Glutamatergic neuron (in vitro differentiated cells): ENCODE results near the gene SRSF10. TPM values are rescaled to one million over a fixed set of nuclear protein-coding genes. Genes with fewer than 3 reads are reported as not detected.

Experiments
- DNase-seq: peaks from one replicate; pipeline ENCODE4 v3.0.0; 2022
- H3K27ac Mint-ChIP-seq: one replicate; pipeline ENCODE4 v1.8.0; 2020; ENCODE audit warnings: mild to moderate bottlenecking, mixed read lengths, inconsistent platforms; ENCODE audit not compliant: unreplicated experiment
- H3K27me3 Mint-ChIP-seq: one replicate; pipeline ENCODE4 v1.8.0; 2020; ENCODE audit warnings: mild to moderate bottlenecking, moderate library complexity, mixed read lengths, inconsistent platforms; ENCODE audit not compliant: unreplicated experiment
- H3K36me3 Mint-ChIP-seq: one replicate; pipeline ENCODE4 v1.8.0; 2020; ENCODE audit warnings: mild to moderate bottlenecking, mixed read lengths, inconsistent platforms; ENCODE audit not compliant: unreplicated experiment
- H3K4me1 Mint-ChIP-seq: one replicate; pipeline ENCODE4 v1.8.0; 2020; ENCODE audit warnings: mild to moderate bottlenecking, low read depth, mixed read lengths, inconsistent platforms; ENCODE audit not compliant: unreplicated experiment
- H3K4me3 Mint-ChIP-seq: one replicate; pipeline ENCODE4 v1.8.0; 2020; ENCODE audit warnings: mild to moderate bottlenecking, mixed read lengths, inconsistent platforms; ENCODE audit not compliant: unreplicated experiment
- H3K9me3 Mint-ChIP-seq: one replicate; pipeline ENCODE4 v1.8.0; 2020; ENCODE audit warnings: mild to moderate bottlenecking, moderate library complexity, mixed read lengths, inconsistent platforms; ENCODE audit not compliant: unreplicated experiment
- CTCF ChIP-seq: fragments of 200-600 bp; sonication (generic); IDR thresholded peaks from one replicate; pipeline ENCODE4 v1.5.0; 2021; ENCODE audit not compliant: partially characterized antibody, unreplicated experiment
- total RNA-seq: library from RNA; stranded (reverse); fragmentation: NEBNext Ultra II Directional; extraction: Animal tissue kit (Norgen Biotek cat#: 25700); gene quantifications from one replicate; pipeline ENCODE4 v1.2.1, GENCODE V29; 2021; ENCODE audit not compliant: unreplicated experiment

SRSF10 gene
- total RNA-seq, 1 donor from 2014 or later: 158 TPM

DNA sequence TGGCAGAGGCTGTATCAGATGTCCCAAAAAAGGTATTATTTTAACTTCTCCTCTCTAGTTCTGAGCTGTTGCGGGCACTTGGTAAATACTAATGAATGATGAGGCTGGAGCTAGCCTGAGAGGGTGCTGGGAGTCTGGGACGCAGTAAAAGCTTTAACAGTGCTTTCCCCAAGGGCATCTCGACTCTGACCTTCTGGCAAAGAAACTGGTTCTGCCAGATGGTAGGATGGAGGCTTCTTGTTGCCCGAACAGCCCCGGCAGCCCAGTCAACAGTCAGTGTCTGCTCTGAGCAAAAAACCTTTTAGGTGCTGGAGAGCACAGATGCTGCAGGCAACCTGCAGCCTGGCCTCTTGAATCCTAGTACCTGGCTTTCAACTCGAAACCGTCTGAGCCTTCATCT, 23.0 kb downstream of the SRSF10 start:
- peak overlapping the region; percentile 100 for H3K27ac Mint-ChIP-seq
- peak overlapping the region; percentile 89 for H3K4me3 Mint-ChIP-seq
- peaks cover 31% of the 10 kb centered on the region for H3K9me3 Mint-ChIP-seq
- peaks cover 10% of the 10 kb centered on the region for H3K27me3 Mint-ChIP-seq
- peaks cover 49% of the 10 kb centered on the region for H3K4me1 Mint-ChIP-seq
- peak; percentile 77 for DNase-seq
- H3K36me3 Mint-ChIP-seq: no peaks in the 10 kb centered on the region
- no peak for TF ChIP-seq CTCF

DNA sequence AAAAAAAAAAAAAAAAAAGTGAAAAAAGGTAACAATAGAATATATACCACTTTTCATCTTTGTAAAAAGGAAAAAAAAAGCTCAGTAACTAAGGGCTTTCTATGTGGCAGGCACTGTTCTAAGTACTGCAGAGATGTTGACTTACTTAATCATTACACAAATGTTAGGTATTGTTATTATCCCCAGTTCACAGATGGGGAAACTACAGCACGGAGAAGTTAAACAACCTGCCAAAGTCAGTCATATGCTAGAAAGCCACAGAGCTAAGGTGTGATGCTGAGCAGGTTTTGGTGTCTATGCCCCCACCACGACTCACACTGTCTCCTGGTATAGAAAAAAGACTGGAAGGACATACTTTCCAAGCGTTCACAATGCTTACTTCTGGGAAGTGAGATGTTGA, 27.1 kb downstream of the SRSF10 start:
- Mint-ChIP-seq H3K4me3 (no peak overlapping the region), H3K9me3 (peaks cover 11% of the 10 kb centered on the region), H3K27me3 (peaks cover 4% of the 10 kb centered on the region), H3K4me1 (peaks cover 37% of the 10 kb centered on the region), H3K27ac (no peak overlapping the region), H3K36me3 (no peaks in the 10 kb centered on the region)
- no peak for TF ChIP-seq CTCF
- DNase-seq: no peak

- H3K4me1 Mint-ChIP-seq: peaks cover 3% of the 10 kb centered on the region
- no peak overlapping the region for H3K27ac Mint-ChIP-seq
- TF ChIP-seq CTCF: no peak
- peaks cover 5% of the 10 kb centered on the region for H3K9me3 Mint-ChIP-seq
- H3K27me3 Mint-ChIP-seq: no peaks in the 10 kb centered on the region
- no peak for DNase-seq
- H3K4me3 Mint-ChIP-seq: no peak overlapping the region
- H3K36me3 Mint-ChIP-seq: no peaks in the 10 kb centered on the region
Observed at GRCh38 chr1:23947366-23947765, 32.8 kb downstream of the SRSF10 start.

DNA sequence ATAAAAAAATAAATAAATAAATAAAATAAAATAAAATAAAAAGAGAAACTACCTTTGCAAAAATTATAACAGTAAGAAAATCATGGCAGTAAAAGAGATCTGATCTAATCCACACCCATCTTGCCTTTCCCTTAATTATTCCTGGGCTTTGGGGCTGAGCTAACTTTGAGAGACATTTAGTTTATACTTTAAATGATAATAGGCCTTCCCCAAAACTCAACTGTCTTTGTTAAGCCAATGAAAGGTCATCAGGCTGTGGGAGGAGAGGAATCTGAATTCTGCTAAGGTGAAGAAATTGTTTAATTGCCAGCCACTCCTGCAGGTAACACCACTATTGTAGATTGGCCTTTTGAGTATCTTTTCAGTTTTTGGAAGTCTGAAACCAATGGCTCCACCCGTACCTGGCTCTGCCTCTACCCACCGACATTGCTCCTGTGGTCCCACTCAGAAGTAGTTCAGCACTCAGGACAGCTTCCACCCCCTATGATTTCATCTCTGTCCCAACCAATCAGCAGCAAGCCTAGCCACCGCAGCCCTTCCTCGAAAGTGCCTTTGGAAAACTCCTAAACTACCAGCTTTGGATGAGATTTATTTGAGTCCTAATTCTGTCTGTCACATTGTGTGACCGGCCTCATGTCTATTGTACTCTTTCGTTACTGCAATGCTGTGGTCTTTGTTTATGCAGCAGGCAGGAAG, 43.5 kb downstream of the SRSF10 start:
- no peaks in the 10 kb centered on the region for H3K9me3 Mint-ChIP-seq
- H3K27me3 Mint-ChIP-seq: peaks cover 5% of the 10 kb centered on the region
- peak overlapping the region; percentile 85 for H3K27ac Mint-ChIP-seq
- TF ChIP-seq CTCF: no peak
- no peak overlapping the region for H3K4me3 Mint-ChIP-seq
- peaks cover 13% of the 10 kb centered on the region for H3K4me1 Mint-ChIP-seq
- DNase-seq: no peak
- peaks cover 4% of the 10 kb centered on the region for H3K36me3 Mint-ChIP-seq

GRCh38 chr1:23931491-23931880, 48.6 kb downstream of the SRSF10 start:
- Mint-ChIP-seq H3K27me3 (peaks cover 4% of the 10 kb centered on the region), H3K4me1 (peaks cover 5% of the 10 kb centered on the region), H3K4me3 (no peak overlapping the region), H3K27ac (no peak overlapping the region), H3K9me3 (no peaks in the 10 kb centered on the region), H3K36me3 (peaks cover 7% of the 10 kb centered on the region)
- TF ChIP-seq CTCF: no peak
- no peak for DNase-seq
